GM19238 (cell line): ENCODE data around the gene SPATA13.
"Not testable (repeated sequence)": the region's sequence is repeated elsewhere in the genome, so short reads cannot be mapped to it uniquely, and the experiment has no call there.

Source experiments
- DNase-seq: peaks from one replicate; pipeline ENCODE4 v3.0.0; 2011; ENCODE audit warnings: low spot score; ENCODE audit not compliant: insufficient read length

SPATA13 gene

DNA sequence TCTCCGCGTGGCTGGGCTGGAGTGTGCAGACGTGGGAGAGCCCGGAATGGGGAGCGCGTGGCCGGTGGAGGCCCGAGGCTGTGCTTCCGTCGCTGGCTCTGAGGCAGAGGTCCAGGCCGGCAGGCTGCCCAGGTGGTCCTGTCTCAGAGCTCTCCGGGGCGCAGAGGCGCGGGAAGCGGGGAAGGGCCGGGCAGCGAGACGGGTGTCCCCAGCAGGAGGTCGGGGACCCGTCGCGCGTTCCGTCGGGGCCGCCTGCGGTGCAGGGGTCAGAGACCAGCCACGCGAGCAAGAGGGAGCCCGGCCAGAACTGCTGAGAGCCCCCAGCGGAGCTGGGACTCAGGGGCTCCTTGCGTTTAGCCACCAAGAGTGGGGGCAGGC, 147.5 kb downstream of the SPATA13 start:
- DNase-seq: no peak

DNA sequence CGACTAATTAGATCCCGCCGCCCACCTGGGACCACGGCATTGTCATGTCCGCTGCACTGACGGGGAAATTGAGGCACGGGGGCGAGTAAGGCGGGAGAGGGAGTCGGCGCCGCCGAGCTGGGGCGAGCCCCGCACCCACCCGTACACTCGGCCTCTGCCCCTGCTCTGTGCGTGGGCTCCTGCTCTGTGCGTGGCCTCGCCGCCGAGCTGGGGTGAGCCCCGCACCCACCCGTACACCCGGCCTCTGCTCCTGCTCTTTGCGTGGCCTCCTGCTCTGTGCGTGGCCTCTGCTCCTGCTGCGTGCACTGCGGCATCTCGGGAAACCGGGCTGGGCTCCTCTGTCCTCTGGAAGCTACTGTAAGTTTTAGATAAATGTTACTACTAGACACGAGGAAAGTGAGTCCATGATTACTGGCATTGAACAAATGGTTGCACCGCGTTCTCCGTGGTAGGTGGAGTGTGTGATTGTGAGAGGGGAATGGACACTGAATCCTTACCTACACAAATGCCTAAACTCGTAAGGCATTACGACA, 148.0 kb downstream of the SPATA13 start:
- no peak for DNase-seq

DNA sequence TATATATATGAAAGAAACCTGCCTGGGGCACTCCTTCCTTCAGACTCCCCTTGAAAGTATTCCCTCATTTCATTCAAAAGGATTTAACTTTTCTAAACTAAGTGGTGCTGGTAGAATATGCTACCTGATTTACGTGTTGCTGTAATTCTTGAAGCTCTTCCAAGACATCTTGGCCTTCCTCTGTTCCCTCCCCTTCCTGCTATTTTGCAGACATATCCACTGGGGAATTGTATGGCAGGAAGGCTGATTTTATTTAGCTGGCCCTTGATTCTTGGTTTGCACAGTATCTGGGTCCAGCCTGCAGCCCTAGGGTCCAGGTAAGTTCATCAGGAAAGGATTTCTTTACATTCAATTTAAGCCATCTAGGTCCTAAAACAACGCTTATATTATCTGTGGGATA, 148.8 kb downstream of the SPATA13 start, which contains the start of gene C1QTNF9:
C1QTNF9 (plus strand) TSS at position 281 of the 400 bp plus-strand sequence. CDS start 6,424 bp downstream, outside the sequence.
- not testable (repeated sequence) for DNase-seq

DNA sequence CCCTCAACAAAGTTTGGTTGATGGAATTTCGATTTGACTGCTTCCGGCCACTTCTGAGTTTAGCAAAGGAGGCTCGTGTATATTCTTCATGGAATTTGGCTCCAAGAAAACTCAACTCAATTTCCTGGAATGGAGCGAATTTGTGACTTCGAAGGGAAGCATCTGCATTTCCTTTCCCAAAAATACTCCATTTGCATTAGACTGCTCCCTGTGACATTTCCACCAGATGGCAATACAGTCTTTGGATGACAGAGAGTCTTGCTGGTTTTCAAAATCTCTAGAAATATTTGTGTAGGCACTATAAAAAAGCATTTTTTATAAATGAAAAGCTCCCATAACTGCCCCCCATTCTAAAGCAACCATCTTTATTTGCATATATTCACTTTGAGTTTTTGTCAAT, 152.9 kb downstream of the SPATA13 start:
- DNase-seq: no peak

DNA sequence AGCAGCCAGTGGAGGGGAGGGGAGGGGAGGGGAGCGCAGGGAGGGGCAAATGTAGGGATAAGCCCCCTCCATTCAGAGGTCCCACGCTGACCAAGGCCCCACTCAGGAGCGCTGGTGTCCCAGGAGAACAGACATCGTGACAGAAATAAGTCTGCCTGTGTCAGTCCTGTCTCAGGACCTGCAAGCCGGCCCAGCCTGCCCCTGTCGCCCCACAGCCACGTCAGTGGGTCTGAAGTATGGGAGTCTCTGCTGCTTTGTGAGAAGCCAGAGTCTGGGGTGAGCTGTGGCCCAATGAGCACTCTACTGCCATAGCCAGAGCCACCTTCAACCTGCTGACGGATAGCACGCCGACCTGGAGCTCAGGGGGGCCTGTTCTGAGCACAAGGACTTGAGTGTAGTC, 157.3 kb downstream of the SPATA13 start:
- DNase-seq: not testable (repeated sequence)

DNA sequence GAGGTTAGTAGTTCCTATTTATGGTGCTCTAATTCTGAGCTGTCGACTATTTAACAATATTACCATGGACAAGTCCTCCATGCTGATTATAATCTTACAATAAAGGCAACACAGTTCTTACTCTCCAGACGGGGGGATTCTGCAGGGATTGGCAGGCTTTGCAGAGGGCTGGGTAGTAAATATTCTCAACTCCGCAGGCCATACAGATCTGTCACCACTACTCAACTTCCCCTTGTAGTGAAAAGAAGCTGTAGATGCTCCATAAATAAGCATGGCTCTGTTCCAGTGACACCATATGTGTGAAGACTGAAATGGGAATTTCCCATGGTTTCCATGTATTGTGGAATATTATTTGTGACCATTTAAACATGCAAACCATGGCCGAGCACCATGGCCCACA, 158.4 kb downstream of the SPATA13 start:
- DNase-seq: not testable (repeated sequence)

DNA sequence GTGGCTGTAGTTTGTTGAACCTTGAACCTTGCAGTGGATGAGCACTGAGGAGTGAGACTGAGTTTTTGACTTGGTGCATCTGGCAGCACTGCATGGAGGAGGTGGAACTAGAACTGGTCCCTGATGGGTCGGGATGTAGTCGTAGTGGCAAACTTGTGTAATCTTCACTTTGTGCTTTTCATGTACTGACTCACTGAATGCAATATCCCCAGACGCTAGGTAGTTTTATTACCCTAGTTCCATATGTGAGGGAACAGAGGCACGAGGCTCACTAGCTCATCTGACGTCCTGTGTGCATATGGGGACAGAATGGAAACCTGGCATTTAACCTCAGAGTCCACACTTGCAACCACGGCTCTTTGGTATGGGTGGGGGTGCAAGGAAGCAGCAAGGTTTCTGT, 159.1 kb downstream of the SPATA13 start:
- not testable (repeated sequence) for DNase-seq

DNA sequence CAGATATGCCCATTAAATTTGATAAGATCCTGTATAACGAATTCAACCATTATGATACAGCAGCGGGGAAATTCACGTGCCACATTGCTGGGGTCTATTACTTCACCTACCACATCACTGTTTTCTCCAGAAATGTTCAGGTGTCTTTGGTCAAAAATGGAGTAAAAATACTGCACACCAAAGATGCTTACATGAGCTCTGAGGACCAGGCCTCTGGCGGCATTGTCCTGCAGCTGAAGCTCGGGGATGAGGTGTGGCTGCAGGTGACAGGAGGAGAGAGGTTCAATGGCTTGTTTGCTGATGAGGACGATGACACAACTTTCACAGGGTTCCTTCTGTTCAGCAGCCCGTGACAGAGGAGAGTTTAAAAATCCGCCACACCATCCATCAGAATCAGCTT, 160.9 kb downstream of the SPATA13 start:
- DNase-seq: not testable (repeated sequence)

DNA sequence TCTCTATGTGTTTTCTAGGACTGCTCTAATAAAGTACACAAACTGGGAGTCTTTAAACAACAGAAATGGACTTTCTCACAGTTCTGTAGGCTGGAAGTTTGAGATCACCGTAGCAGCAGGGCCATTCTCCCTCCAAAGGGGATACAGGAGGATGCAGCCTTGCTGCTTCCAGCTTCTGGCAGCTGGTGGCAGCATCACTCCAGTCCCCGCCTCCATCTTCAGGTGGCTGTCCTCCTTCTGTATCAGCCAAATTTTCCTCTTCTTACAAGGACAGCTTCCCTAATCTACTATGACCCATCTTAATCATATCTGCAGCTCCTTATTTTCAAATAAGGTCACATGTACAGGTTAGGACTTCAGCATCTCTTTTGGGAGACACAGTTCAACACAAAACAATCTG, 161.9 kb downstream of the SPATA13 start:
- not testable (repeated sequence) for DNase-seq

DNA sequence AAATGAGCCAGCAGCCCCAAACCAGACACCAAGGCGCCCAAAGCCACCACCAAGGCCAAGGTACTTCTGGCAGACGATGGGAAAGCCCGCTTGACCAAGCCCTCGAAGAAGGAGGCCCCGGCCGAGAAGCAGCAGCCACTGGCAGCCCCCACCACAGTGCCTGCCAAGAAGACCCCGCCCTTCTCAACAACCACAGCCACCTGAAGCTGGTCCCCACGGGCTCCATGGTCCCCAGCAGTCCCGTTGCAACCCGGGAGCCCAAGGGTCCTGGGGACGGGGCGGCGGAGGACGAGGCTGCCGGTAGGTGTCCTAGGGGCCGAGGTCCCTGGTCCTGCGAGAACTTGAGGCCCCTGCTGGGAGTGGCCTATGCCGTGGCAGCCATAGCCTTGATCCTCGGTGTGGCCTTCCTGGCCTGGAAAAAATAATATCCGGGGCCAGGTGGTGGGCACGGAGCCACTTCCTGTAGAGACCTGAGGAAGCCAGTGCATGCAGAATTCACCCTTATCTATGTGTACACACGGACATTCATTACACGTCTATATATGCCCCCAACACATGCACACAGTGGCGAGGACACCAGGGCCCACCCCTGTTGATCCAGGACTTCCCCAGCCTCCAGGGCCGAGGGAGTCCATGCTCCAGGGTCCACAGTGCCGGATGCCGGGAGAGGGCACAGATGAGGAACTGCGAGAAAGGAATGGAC, 162.7 kb downstream of the SPATA13 start:
- DNase-seq: no peak

DNA sequence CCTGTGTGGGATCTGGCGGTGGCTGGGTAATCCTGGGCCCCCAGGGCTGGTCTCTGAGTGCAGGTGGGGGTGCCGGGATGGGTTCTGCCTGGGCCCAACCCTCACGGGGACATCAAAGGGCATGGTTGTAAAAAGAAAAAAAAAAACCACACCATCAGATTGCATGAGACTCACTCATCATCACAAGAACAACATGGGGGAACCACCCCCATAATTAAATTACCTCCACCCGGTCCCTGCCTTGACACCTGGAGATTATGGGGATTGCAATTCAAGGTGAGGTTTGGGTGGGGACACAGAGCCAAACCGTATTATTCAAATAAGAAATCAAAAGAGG, 163.2 kb downstream of the SPATA13 start:
- DNase-seq: no peak

DNA sequence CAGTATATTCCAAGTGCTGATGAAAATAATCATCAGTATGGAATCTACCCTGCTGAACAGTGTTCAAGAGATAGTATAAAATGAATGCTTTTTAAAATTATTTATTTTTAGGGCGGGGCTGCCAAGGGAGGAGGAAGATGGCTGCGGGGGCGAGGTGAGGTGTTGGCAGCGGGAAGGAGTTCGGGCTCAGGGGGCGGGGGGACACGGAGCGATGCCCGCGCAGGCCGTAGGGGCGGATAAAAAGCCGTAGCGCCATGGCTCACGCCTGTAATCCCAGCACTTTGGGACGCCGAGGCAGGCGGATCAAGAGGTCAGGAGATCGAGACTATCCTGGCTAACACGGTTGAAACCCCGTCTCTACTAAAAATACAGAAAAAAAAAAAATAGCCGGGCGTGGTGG, 167.1 kb downstream of the SPATA13 start:
- DNase-seq: not testable (repeated sequence)

DNA sequence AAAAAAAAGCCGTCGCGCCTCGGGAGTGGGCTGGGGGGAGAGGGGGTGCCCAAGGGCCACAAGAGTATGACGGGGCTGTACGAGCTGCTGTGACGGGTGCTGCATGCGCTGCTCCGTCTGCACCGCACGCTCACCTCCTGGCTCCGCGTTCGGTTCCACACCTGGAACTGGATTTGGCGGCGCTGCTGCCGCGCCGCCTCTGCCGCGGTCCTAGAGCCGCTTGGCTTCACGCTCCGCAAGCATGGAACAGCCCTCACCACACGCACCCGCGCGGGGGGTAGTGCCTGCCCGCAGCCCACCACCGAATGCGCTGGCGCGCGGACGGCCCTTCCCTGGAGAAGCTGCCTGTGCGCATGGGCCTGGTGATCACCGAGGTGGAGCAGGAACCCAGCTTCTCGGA, 167.6 kb downstream of the SPATA13 start:
- no peak for DNase-seq

DNA sequence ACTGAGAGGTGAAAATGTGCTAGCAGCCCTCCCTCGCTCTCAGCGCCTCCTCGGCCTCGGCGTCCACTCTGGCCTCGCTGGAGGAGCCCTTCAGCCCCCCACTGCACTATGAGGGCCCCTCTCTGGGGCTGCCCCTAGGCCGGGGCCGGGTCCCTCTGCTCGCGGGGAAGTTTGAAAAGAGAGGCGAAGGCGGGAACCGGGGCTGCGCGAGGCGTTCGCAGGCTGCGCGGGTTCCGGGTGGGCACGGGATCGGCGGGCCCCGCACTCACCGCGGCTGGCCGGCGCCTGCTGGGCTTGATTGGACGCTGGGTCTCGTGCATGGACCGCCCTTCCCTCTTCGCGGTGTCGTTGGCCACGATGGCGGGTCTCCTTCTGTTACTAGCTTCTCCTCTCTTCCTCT, 178.2 kb downstream of the SPATA13 start:
- DNase-seq: no peak

DNA sequence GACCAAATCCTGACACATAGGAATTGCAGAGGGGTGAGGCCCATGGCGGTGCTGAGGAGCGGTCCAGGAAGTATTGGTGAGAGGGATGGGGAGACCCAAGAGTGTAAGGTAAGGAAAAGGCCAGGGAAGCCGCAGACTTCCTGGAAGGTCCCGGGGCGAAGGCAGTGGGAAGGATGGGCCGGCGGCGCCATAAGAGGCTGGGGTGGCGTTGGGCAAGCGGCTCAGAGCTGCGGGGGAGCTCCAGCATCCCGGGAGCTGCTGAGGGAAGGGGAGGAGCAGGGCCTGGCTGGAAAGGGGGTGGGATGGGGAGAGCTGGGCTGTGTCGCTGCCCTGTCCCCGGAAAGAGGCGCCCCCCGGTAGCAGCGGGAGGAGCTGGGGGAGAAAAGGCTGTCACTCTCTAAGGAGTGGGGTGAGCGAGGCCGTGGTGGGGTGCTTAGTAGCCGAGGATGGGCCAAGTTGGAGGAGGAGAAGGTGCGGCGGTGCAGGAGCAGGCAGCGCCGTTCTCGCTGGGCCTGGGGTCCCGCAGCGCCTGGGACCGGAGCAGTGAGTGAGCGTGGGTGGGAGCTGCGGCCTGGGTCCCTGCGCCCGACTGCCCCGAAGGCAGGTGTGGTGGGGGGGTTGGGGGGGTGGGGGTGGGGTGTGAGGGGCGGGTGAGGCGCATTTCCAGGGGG, 179.6 kb downstream of the SPATA13 start:
- DNase-seq: no peak

DNA sequence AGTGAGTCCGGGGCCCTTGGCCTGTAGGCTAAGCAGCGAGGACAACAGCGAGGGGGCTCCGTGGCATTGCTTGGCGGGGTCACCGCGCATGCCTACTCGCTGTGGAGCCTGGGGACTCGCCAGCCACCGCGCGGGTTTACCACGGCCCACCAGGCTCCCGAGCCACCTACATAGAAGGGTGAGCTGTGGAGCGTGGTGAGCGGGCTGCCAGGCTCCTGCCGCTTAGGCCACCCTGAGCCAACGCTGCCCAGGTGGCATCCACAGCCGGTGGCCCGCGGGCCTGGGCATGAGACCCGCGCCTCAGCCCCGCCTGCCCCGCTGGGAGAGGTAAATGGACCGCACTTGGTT, 180.1 kb downstream of the SPATA13 start:
- DNase-seq: no peak

DNA sequence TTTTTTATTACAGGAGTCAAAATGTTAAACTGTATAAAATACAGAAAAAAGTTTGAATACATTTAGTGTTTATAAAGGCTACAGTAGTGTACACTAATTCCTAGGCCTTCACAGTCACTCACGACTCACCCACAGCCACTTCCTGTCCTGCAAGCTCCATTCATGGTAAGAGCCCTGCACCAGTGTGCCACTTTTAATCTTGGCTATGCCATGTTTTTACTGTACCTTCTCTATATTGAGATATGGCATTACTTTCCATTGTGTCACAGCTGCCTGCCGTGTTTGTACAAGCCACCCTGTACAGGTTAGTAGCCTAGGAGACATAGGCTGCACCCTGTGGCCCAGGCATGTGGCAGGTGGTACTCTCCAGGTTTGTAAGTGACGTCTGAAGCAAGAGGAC, 180.9 kb downstream of the SPATA13 start:
- no peak for DNase-seq

DNA sequence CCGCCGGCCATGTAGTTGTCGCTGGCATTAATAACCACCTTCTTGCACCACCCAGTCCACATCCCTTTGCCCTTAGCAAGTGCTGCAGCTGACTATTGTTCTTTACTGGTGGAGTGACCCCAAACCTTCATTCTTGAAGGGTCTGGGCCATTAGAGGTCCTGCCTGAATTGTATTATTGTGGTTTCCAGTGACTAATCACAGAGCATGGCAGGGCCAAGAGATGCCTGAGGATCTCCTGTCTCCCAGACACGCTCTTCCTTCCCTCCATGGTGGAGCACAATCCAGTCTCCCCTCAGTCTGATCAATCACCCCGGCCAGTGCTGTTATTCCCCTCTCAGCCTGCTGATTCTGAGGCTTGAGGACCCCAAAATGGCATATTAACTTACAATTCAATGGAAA, 187.9 kb downstream of the SPATA13 start:
- no peak for DNase-seq

DNA sequence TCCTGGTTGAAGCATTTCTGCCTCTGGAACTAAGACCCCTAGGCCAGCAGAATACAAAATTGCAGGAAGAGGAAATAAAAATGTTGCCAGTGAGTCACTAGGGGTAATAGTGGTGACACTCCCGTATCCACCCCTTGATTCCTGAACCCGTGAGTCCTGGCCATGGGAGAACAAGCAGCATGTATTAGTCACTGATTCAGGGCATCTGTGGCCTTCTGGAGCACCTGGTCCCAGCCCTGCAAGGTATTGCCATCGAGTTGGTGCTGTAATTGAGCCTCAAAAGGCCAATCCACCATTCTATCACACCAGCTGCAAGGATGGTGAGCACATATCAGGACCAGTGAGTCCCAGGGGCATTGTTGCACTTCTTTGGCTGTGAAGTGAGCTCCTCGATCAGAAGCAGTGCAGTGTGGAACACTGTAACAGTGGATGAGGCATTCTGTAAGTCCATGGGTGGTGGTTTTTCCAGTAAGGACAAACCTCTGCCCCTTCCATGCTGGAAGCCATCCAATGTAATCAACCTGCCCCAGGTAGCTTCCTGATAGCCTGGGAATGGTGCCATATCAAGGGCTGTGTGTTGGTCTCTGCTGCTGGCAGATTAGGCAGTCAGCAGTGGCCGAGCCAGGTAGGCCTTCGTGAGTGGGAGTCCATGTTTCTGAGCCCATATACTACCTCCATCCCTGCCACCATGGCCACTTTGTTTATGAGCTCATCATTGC, 188.4 kb downstream of the SPATA13 start:
- DNase-seq: no peak

DNA sequence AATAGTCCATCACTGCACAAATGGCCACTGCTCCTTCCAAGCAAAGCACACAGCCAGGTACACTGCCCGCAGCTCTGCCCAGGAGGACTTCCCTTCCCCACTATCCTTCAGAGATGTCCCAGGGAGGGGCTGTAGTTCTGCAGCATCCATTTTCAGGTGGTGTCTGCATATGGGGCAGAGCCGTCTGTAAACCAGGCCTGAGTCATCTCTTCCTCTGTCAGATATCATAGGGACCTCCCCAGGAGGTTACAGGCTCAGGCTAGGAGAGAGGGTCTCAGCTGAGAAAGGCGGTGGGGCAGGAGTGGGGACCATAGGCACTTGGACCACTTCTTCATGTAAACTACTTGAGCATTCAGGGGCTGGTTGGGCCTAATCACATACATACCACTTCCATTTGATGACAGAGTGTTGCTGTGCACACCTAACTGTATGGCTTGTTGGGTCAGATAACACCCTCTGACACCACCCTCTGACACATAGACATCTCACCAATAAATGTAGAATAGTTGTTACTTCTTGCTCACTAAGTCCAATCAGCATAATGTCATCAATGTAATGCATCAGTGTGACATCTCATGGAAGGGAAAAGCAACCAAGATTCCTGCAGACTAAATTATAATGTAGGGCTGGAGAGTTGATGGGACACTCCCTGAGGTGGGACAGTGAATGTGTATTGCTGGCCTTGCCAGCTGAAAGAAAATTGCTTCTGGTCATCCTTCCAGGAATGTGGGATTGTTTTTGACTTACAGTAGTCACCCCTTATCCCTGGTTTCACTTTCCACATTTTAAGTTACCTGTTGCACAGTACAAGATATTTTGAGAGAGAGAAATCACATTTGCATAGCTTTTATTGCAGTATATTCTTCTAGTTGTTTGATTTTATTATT, 189.5 kb downstream of the SPATA13 start:
- not testable (repeated sequence) for DNase-seq

DNA sequence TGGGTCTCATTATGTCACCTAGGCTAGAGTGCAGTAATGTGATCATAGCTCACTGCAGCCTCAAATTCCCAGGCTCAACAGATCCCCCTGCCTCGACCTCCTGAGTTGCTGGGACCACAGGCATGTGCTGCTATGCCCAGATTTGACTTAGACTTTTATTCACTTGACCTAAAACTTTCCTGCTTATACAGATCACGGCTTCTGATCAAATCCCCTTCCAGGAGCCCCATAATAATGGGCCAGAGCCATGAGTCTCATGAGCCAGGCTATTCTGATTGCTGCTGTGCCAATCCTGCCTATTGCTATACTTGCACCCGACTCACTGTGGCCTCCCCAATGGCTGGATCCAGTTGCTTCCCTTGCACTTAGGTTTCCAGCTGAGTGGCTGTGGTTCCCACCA, 190.9 kb downstream of the SPATA13 start:
- DNase-seq: no peak
